Effector memory CD8-positive, alpha-beta T cell (primary cell): ENCODE measurements around the gene PTH2.
"Not testable (repeated sequence)": the region's sequence is repeated elsewhere in the genome, so short reads cannot be mapped to it uniquely, and the experiment has no call there.

ENCODE experiments used
- ATAC-seq: fragments of 150-1000 bp; cut with Tn5 transposase; replicated peaks from 2 replicates; pipeline ENCODE4 v1.10.0; 2021; ENCODE audit warnings: mild to moderate bottlenecking, moderate library complexity
- DNase-seq, 3 experiments: peaks; one replicate each; pipeline ENCODE4 v3.0.0; 2021
- H3K27ac Mint-ChIP-seq, 2 donors: one replicate each; pipeline ENCODE4 v1.8.0; 2022; ENCODE audit warnings: mild to moderate bottlenecking in 2 of 2, mixed read lengths in 2 of 2, moderate library complexity in 2 of 2
- H3K27me3 Mint-ChIP-seq, 2 donors: one replicate each; pipeline ENCODE4 v1.8.0; 2022; ENCODE audit warnings: mixed read lengths in 2 of 2
- H3K36me3 Mint-ChIP-seq: one replicate; pipeline ENCODE4 v1.8.0; 2022; ENCODE audit warnings: mild to moderate bottlenecking, moderate library complexity, mixed read lengths; ENCODE audit not compliant: insufficient read depth
- H3K4me1 Mint-ChIP-seq, 2 donors: one replicate each; pipeline ENCODE4 v1.8.0; 2022; ENCODE audit warnings: low read depth in 2 of 2, mixed read lengths in 2 of 2
- H3K4me3 Mint-ChIP-seq, 2 donors: one replicate each; pipeline ENCODE4 v1.8.0; 2022; ENCODE audit warnings: mild to moderate bottlenecking in 2 of 2, mixed read lengths in 2 of 2, moderate library complexity in 2 of 2
- H3K9me3 Mint-ChIP-seq, 2 donors: one replicate each; pipeline ENCODE4 v1.8.0; 2022; ENCODE audit warnings: mixed read lengths in 2 of 2

Gene PTH2

DNA sequence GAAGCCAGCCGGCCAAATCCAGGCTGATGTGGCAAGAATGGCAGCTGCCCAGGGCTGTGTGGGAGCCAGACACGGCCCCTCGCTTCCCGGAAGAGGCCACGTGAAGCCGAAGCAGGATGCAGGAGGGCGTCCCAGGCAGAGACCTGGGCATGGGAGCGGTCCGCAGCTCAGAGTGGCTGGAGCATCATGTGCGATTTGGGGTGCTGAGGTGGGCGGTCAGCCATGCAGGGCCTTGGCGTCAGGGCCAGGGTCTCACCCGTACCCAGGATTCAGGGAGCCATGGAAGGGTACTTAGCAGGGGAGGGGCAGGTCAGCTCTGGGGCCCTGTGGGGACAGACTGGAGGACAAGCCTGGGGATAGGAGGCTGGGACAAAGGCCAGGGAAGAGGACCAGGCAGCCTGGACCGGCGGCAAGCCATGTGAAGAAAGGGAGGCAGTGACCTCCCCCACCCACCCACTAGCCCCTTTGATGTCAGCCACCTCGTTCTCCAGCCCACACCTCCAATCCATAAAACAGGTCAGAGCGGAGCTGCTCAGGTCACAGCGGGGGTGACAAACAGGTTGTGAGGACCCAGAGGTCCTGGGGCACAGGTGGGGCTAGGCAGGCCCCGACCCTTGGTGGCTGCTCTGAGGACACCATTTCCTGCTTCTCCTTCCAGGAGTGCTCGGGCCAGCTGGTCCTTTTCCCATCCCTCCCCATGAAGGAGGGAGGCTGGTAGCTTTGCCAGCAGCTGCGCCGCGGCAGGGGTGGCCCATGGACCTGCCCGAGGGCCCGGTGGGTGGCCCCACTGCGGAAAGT, 32.9 kb downstream of the PTH2 start:
- no peak for DNase-seq
- H3K27ac Mint-ChIP-seq: peak overlapping the region in 1 of 2 donors; percentile 74

DNA sequence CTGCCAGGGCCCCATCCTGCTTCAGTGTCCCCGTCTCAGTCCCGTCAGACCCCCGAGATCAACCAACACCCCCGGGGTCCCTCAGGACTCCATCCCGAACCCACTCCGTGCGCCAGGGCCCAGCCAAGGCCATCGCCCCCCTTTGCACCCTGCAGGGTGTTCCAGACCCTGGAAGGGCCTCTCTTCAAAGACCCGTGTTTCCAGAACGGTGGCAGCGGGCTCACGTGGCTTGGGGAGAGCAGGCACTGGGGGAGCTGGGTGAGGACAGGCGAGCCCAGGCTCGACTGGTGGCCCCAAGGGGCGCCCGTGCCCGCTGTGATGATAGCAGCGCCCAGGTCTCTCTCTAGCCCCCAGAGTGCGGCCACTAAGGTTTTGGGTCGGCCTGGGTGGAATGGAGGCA, 33.8 kb downstream of the PTH2 start:
- peaks cover 14% of the 10 kb centered on the region for H3K36me3 Mint-ChIP-seq
- no peaks in the 10 kb centered on the region for H3K27me3 Mint-ChIP-seq
- H3K4me3 Mint-ChIP-seq: no peak overlapping the region
- H3K9me3 Mint-ChIP-seq: no peaks in the 10 kb centered on the region
- H3K4me1 Mint-ChIP-seq: peaks cover 8 to 14% of the 10 kb centered on the region in 2 donors
- no peak overlapping the region for H3K27ac Mint-ChIP-seq
- DNase-seq (no peak), ATAC-seq (no peak)

More for the DNA sequence above, 32.9 kb downstream of the PTH2 start:
- ATAC-seq: no peak
- Mint-ChIP-seq H3K9me3 (no peaks in the 10 kb centered on the region), H3K4me3 (no peak overlapping the region), H3K36me3 (peaks cover 14% of the 10 kb centered on the region), H3K27me3 (no peaks in the 10 kb centered on the region), H3K4me1 (peaks cover 8 to 14% of the 10 kb centered on the region in 2 donors)

- Mint-ChIP-seq H3K27ac (peak within 1 kb of the TSS in 1 of 2 donors; percentile 56), H3K27me3 (peaks cover 0 to 7% of the 10 kb centered on the region in 2 donors), H3K36me3 (peaks cover 14% of the 10 kb centered on the region), H3K9me3 (no peaks in the 10 kb centered on the region), H3K4me3 (peak within 1 kb of the TSS; percentile 46 to 49), H3K4me1 (peaks cover 8 to 14% of the 10 kb centered on the region in 2 donors)
- peak; percentile 42 for ATAC-seq
- peak; percentile 58 to 77 (median 58) for DNase-seq
Measured at GRCh38 chr19:49387936-49388372, 35.3 kb downstream of the PTH2 start, which contains the start of gene KASH5. Gene KASH5, plus strand, starts transcription at chr19:49388249. Its CDS starts 2,635 bp downstream, at chr19:49390884.

- H3K4me3 Mint-ChIP-seq: no peak overlapping the region
Measured at GRCh38 chr19:49383599-49383998, 39.6 kb downstream of the PTH2 start.

DNA sequence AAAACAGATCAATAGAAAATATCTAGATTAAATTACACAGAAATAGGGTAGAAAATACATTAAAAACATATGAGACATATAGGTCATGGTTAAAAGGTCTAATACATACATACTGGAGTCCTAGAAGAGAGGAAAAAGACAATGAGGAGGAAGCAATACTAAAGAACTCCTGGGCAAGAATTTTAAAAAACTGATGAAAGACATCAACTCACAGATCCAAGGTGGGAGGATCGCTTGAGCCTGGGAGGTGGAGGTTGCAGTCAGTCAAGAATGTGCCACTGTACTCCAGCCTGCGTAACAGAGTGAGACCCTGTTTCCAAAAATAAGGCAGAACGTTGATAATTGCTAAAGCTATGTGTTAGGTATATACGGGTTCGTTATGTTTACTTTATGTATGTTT, 40.6 kb downstream of the PTH2 start:
- Mint-ChIP-seq H3K27ac (no peak overlapping the region), H3K36me3 (peaks cover 4% of the 10 kb centered on the region), H3K4me1 (no peaks in the 10 kb centered on the region), H3K4me3 (no peak overlapping the region), H3K27me3 (peaks cover 0 to 23% of the 10 kb centered on the region in 2 donors), H3K9me3 (no peaks in the 10 kb centered on the region)
- DNase-seq (no peak), ATAC-seq (no peak)

More at GRCh38 chr19:49383599-49383998, 39.6 kb downstream of the PTH2 start:
- Mint-ChIP-seq H3K27me3 (peaks cover 0 to 23% of the 10 kb centered on the region in 2 donors), H3K36me3 (peaks cover 8% of the 10 kb centered on the region), H3K4me1 (peaks cover 0 to 2% of the 10 kb centered on the region in 2 donors), H3K27ac (no peak overlapping the region), H3K9me3 (no peaks in the 10 kb centered on the region)
- no peak for ATAC-seq
- DNase-seq: no peak

DNA sequence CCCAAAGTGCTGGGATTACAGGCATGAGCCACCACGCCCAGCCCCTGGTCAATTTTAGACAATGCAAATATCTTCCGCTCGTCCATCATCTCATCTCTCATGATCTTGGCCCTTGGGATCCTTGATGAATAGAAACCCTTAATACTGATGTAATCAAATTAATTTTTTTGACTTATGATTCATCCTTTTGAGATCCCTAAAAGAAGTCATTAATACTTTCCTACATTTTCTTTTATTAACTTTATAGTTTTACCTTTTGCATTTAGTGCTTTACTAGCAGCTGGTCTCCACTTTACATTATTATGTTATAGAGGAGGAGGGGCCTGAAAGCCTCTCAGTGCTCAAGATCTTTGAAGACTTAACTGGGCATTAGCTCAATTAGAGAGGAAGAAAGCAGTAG, 42.9 kb downstream of the PTH2 start:
- ATAC-seq (no peak), DNase-seq (no peak)
- no peak overlapping the region for H3K4me3 Mint-ChIP-seq
- peaks cover 12 to 42% of the 10 kb centered on the region in 2 donors for H3K27me3 Mint-ChIP-seq
- no peak overlapping the region for H3K27ac Mint-ChIP-seq
- no peaks in the 10 kb centered on the region for H3K9me3 Mint-ChIP-seq
- H3K36me3 Mint-ChIP-seq: no peaks in the 10 kb centered on the region
- no peaks in the 10 kb centered on the region for H3K4me1 Mint-ChIP-seq

GRCh38 chr19:49378512-49378911, 44.7 kb downstream of the PTH2 start:
- H3K4me3 Mint-ChIP-seq: no peak overlapping the region
- H3K27ac Mint-ChIP-seq: no peak overlapping the region
- no peaks in the 10 kb centered on the region for H3K9me3 Mint-ChIP-seq
- H3K36me3 Mint-ChIP-seq: no peaks in the 10 kb centered on the region
- H3K27me3 Mint-ChIP-seq: peaks cover 14 to 46% of the 10 kb centered on the region in 2 donors
- ATAC-seq (no peak), DNase-seq (no peak)
- no peaks in the 10 kb centered on the region for H3K4me1 Mint-ChIP-seq

DNA sequence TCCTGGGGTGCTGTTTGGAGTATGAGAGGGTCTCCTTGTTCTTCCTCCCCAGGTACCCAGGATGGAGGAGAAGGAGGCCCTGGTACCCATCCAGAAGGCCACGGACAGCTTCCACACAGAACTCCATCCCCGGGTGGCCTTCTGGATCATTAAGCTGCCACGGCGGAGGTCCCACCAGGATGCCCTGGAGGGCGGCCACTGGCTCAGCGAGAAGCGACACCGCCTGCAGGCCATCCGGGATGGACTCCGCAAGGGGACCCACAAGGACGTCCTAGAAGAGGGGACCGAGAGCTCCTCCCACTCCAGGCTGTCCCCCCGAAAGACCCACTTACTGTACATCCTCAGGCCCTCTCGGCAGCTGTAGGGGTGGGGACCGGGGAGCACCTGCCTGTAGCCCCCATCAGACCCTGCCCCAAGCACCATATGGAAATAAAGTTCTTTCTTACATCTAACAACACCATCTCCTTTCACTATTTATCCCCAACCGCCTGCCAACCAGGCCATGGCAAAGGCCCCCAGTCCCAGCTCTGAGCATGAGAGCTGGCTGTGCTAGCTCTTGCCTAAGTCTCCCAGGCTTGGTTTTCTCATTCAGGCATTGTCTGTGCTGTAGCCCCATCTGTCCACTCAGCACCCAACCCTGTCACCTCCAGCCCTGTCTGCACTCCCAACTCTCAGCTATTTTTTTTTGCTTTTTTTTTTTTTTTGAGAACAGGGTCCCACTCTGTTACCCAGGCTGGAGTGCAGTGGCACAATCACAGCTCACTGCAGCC, 48.4 kb downstream of the PTH2 start:
- DNase-seq (no peak), ATAC-seq (no peak)
- Mint-ChIP-seq H3K27me3 (peaks cover 14 to 34% of the 10 kb centered on the region in 2 donors), H3K36me3 (no peaks in the 10 kb centered on the region), H3K9me3 (peaks cover 0 to under 1% of the 10 kb centered on the region in 2 donors), H3K4me1 (no peaks in the 10 kb centered on the region), H3K4me3 (no peak overlapping the region), H3K27ac (no peak overlapping the region)

DNA sequence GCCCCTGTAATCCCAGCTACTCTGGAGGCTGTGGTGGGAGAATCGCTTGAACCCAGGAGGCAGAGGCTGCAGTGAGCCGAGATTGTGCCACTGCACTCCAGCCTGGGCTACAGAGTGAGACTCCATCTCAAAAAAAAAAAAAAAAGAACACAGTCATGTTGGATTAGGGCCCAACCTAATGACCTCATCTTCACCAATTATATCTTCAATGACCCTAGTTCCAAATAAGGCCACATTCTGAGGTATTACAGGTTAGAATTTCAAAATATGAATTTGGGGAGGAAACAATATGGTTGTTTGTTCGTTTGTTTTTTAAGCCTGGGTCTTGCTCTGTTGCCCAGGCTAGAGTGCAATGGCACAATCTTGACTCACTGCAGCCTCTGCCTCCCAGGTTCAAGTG, 50.1 kb downstream of the PTH2 start:
- DNase-seq, H3K27ac Mint-ChIP-seq, H3K36me3 Mint-ChIP-seq: not testable (repeated sequence)

More for the DNA sequence above, 50.1 kb downstream of the PTH2 start:
- ATAC-seq, H3K9me3 Mint-ChIP-seq, H3K4me3 Mint-ChIP-seq, H3K4me1 Mint-ChIP-seq: not testable (repeated sequence)
- H3K27me3 Mint-ChIP-seq: peaks cover 14 to 41% of the 10 kb centered on the region in 2 donors
